HEK293T (cell line): Measurements from ENCODE around the gene SNX8.

Experiments used
- CTCF ChIA-PET: fragments of 350-600 bp; formaldehyde crosslinking; extraction: SDS; loops from one replicate; lab custom pipeline; 2021; ENCODE audit warnings: antibody characterized with exemption, inconsistent platforms; lab: Yijun Ruan, JAX
- POLR2A ChIA-PET: fragments of 350-600 bp; formaldehyde crosslinking; extraction: SDS; loops from one replicate; lab custom pipeline; 2020; ENCODE audit warnings: antibody characterized with exemption, inconsistent platforms; lab: Yijun Ruan, JAX
- DNase-seq: peaks from one replicate; pipeline ENCODE4 v3.0.0; 2012; ENCODE audit warnings: mixed read lengths; ENCODE audit errors: extremely low spot score
- ARNT ChIP-seq: fragments of 450-650 bp; IDR thresholded peaks from 2 replicates; pipeline ENCODE4 v1.6.1; 2017; ENCODE audit warnings: mild to moderate bottlenecking
- BHLHE40 ChIP-seq: fragments of 450-650 bp; IDR thresholded peaks from 2 replicates; pipeline ENCODE4 v1.6.1; 2016; ENCODE audit warnings: mild to moderate bottlenecking, moderate library complexity, borderline replicate concordance
- CTBP1 ChIP-seq: fragments of 450-650 bp; IDR thresholded peaks from 2 replicates; pipeline ENCODE4 v1.6.1; 2016; ENCODE audit warnings: borderline replicate concordance
- ELF4 ChIP-seq: fragments of 450-650 bp; IDR thresholded peaks from 2 replicates; pipeline ENCODE4 v1.6.1; 2017; ENCODE audit warnings: antibody characterized with exemption
- FOXA1 ChIP-seq: fragments of 450-650 bp; IDR thresholded peaks from 2 replicates; pipeline ENCODE4 v1.6.1; 2016; ENCODE audit warnings: mild to moderate bottlenecking
- FOXK2 ChIP-seq: fragments of 450-650 bp; IDR thresholded peaks from 2 replicates; pipeline ENCODE4 v1.6.1; 2016; ENCODE audit warnings: mild to moderate bottlenecking
- FOXM1 ChIP-seq: fragments of 450-650 bp; IDR thresholded peaks from 2 replicates; pipeline ENCODE4 v1.6.1; 2017; ENCODE audit warnings: mild to moderate bottlenecking, borderline replicate concordance
- HDGF ChIP-seq: fragments of 450-650 bp; IDR thresholded peaks from 2 replicates; pipeline ENCODE4 v1.6.1; 2017; ENCODE audit warnings: antibody characterized with exemption, borderline replicate concordance
- L3MBTL2 ChIP-seq: fragments of 450-650 bp; conservative IDR thresholded peaks from 2 replicates; pipeline ENCODE4 v1.6.1; 2016; ENCODE audit warnings: mild to moderate bottlenecking
- LEF1 ChIP-seq: fragments of 450-650 bp; IDR thresholded peaks from 2 replicates; pipeline ENCODE4 v1.6.1; 2017; ENCODE audit warnings: mild to moderate bottlenecking, borderline replicate concordance
- NFRKB ChIP-seq: fragments of 450-650 bp; IDR thresholded peaks from 2 replicates; pipeline ENCODE4 v1.6.1; 2016; ENCODE audit warnings: mild to moderate bottlenecking, moderate library complexity
- PKNOX1 ChIP-seq: fragments of 450-650 bp; IDR thresholded peaks from 2 replicates; pipeline ENCODE4 v1.6.1; 2016
- SP1 ChIP-seq: fragments of 450-650 bp; IDR thresholded peaks from 2 replicates; pipeline ENCODE4 v1.6.1; 2017
- SUZ12 ChIP-seq: fragments of 450-650 bp; IDR thresholded peaks from 2 replicates; pipeline ENCODE4 v1.6.1; 2016; ENCODE audit warnings: mild to moderate bottlenecking
- TARDBP ChIP-seq: fragments of 450-650 bp; IDR thresholded peaks from 2 replicates; pipeline ENCODE4 v1.6.1; 2016
- ZNF384 ChIP-seq: fragments of 450-650 bp; IDR thresholded peaks from 2 replicates; pipeline ENCODE4 v1.6.1; 2016

The SNX8 gene

DNA sequence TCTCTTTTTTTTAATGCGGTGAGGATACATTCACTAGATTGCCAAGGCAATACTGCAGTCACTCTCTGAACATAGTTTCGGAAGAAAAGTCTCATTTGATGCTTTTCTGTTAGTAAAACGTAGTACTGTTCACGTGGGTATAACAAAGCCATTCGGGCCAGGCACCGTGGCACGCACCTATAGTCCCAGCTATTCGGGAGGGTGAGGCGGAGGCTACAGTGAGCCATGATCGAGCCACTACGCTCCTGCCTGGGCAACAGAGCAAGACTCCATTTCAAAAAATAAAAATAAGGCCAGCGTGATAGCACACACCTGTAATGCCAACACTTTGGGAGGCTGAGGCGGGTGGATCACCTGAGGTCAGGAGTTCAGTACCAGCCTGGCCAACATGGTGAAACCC lies 24.6 kb downstream of the SNX8 start:
- CTCF ChIA-PET, result no interaction called here
- TF ChIP-seq CTBP1, result no peak
- TF ChIP-seq TARDBP, result no peak
- TF ChIP-seq L3MBTL2, result no peak
- no peak for TF ChIP-seq ZNF384
- TF ChIP-seq SUZ12, result no peak
- no peak for TF ChIP-seq SP1
- POLR2A ChIA-PET, result no interaction called here
- no peak for DNase-seq

- DNase-seq, result no peak
- CTCF ChIA-PET, result no interaction called here
- POLR2A ChIA-PET, result no interaction called here
- TF ChIP-seq SP1 (no peak), ELF4 (no peak), FOXM1 (no peak), FOXA1 (no peak), SUZ12 (no peak), HDGF (no peak), BHLHE40 (no peak), NFRKB (no peak), LEF1 (no peak), ARNT (no peak), PKNOX1 (no peak), FOXK2 (no peak)
These were observed 25.1 kb downstream of the SNX8 start for GRCh38 chr7:2289111-2289586.

DNA sequence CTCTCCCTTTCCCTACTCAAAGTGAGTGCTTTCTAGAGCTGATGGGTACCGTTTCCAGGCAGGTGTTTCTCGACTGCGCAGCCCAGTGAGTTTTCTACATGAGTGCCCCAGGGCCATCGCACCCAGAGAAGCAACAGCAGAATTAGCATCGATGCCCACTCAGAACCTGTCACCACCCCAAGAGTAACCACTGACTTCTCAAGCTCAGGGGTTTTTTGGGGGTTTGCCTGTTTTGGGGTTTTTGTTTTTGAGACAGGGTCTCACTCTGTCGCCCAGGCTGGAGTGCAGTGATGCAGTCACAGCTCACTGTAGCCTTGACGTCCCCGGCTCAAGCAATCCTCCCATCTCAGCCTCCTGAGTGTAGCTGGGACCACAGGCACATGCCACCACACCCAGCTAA lies 25.7 kb downstream of the SNX8 start:
- CTCF ChIA-PET, result interaction anchor here (0.6 kb wide), 1 partner anchor 369 kb away, joined by 4 read pairs; no protein-coding TSS in a partner anchor
- DNase-seq, result no peak
- TF ChIP-seq FOXK2 (no peak), FOXA1 (no peak), FOXM1 (no peak), BHLHE40 (no peak)
- POLR2A ChIA-PET, result no interaction called here

GRCh38 chr7:2287745-2288144 lies 26.5 kb downstream of the SNX8 start:
- DNase-seq, result no peak
- POLR2A ChIA-PET, result no interaction called here
- TF ChIP-seq NFRKB (no peak), FOXM1 (no peak), SUZ12 (no peak), L3MBTL2 (no peak), PKNOX1 (no peak), FOXA1 (no peak), ELF4 (no peak), FOXK2 (no peak), TARDBP (no peak), ARNT (no peak)
- CTCF ChIA-PET, result no interaction called here

DNA sequence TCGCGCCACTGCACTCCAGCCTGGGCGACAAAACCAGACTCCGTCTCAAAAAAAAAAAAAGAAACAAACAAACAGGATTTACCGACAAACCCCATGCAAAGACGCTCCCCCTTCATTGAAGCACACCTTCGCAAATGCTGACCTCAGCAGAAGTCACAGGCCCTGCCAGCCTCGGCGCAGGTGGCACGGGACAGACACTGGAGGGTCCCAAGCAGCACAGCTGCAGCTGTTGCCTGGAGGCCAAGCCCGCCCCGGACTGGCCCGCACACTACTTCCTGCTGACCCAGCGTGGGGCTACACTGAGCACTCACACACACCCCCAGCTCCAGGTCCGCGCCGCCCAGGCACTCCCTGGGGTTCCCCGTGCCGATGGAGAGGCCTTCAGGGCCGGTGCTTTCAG lies 31.2 kb downstream of the SNX8 start:
- no peak for DNase-seq
- ChIA-PET CTCF (no interaction called here), POLR2A (no interaction called here)
- TF ChIP-seq NFRKB (no peak), BHLHE40 (no peak), TARDBP (no peak), ELF4 (no peak), LEF1 (no peak)

DNA sequence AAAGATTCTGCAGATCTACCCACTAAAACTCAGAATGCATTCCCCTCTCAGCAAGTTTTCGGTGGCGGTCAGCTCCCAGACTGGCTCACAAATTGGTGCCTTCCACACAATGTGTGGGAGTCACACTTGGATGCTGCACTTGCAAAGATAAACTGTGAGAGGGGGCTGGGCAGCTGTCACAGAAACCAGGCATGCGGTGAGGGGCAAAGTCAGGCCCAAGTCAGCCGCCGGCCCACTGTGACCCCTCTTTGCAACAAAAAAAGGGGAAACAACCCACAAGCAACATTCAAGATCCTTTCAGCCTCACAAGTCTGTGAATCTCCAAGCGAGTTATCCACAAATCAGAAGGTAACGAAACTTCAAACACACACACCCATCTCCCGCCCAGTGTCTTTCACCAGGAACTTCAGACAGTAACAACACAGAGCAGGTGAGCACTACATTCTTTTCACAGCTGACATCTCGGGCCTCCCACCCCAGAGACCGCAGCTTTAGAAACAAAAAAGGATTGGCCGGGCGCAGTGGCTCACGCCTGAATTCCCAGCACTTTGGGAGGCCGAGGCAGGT lies 32.0 kb downstream of the SNX8 start:
- CTCF ChIA-PET, result no interaction called here
- POLR2A ChIA-PET, result no interaction called here
- no peak for DNase-seq
- TF ChIP-seq TARDBP, result no peak
- no peak for TF ChIP-seq ARNT
- no peak for TF ChIP-seq L3MBTL2
- no peak for TF ChIP-seq FOXM1
- no peak for TF ChIP-seq FOXA1
- no peak for TF ChIP-seq CTBP1
- no peak for TF ChIP-seq BHLHE40
- TF ChIP-seq FOXK2, result no peak
- TF ChIP-seq NFRKB, result no peak
- TF ChIP-seq PKNOX1, result no peak
- no peak for TF ChIP-seq SUZ12
- TF ChIP-seq ELF4, result no peak
- TF ChIP-seq SP1, result no peak
- TF ChIP-seq HDGF, result no peak
- TF ChIP-seq ZNF384, result no peak
- TF ChIP-seq LEF1, result no peak

- TF ChIP-seq ARNT, result no peak
- no peak for TF ChIP-seq ZNF384
- no peak for TF ChIP-seq SP1
- ChIA-PET POLR2A (no interaction called here), CTCF (no interaction called here)
- no peak for DNase-seq
These were observed 32.7 kb downstream of the SNX8 start for GRCh38 chr7:2281541-2281940.
